HG02571 (cell line): ENCODE measurements around the gene TACR1.
"Not testable (repeated sequence)": the region's sequence is repeated elsewhere in the genome, so short reads cannot be mapped to it uniquely, and the experiment has no call there.

Source experiments
- ATAC-seq: cut with Tn5 transposase; IDR thresholded peaks from one replicate; pipeline ENCODE4 v1.9.1; 2021; ENCODE audit warnings: mild to moderate bottlenecking, moderate library complexity; ENCODE audit not compliant: unreplicated experiment

The TACR1 gene

GRCh38 chr2:75094405-75094804 is 104.9 kb downstream of the TACR1 start:
- ATAC-seq: no peak

DNA sequence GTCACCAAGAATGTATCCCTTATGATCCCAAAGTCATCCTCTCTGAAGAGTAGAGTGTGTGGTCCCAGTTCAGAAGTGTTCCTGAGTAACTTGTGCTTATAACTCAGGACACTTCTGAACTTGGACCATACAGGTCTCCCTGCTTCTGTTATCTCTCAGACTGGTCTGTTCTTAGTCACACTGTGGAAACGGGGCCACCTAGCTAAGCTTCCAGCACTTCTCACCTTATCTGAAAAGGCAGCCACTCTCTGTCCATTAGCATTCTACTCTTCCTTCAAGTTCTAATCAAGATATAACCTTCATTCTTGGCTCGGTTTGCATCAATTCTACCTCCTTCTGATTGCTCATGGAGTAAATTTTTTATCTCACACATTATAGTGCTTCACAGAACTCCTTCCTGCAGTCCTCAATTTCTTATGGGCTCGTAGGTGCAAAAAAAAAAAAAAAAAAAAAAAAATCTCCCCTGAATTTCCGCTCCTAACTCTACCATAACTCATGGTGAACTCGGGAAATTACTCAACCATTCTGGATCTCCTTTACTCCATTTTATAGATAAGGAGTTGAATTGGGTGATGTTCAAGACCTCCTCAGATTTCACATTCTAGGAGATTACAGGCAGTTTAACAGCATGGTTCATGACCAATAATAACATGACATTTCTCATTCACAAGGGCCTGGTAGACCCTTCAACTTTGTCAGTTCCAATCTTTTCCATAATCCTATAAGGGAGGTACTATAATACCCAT is 108.4 kb downstream of the TACR1 start:
- ATAC-seq: no peak

GRCh38 chr2:75089471-75089870 is 109.8 kb downstream of the TACR1 start:
- ATAC-seq: no peak

GRCh38 chr2:75088791-75089190 is 110.5 kb downstream of the TACR1 start:
- ATAC-seq: no peak

DNA sequence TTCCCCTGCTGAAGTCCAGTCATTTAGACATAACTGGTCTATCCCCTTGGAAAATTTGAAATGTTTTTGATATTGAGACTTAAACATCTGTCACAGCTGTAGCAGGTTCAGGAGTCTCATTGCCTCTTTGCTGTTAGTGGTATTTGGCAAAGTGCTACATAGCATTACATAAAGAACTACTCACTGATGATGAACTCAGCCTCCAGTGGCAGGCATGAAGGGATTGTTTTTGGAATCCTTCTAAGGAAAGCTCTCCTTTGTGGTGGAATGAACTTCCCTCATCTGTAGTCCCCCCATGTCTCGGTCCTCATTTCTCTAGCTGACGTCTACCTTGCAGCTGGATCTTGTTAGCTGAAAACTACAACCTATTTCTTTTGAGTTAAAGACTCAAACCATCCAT is 111.6 kb downstream of the TACR1 start:
- no peak for ATAC-seq

GRCh38 chr2:75079575-75079974 is 119.7 kb downstream of the TACR1 start:
- no peak for ATAC-seq

- ATAC-seq: no peak
These were observed 121.4 kb downstream of the TACR1 start for GRCh38 chr2:75077909-75078308.

DNA sequence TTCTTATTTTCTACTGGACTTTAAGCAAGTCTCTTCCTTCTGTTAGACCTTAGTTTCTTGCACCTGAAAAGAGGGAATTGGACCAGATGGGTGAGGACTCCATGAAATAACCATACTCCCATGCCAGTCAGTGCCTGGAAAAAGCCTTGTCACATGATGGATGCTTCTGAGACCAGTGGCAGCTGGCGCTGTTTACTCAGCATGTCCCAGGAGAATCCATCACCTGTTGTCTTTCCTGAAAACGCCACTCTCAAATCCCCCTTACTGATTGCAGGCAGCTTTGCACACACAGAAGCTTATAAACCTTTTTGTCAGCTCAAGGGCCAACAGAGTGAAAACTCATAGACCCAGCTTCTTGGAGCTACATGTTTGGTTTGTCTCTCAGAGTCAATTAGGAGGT is 123.2 kb downstream of the TACR1 start:
- ATAC-seq: no peak

GRCh38 chr2:75074708-75075107 is 124.6 kb downstream of the TACR1 start:
- no peak for ATAC-seq

GRCh38 chr2:75074228-75074627 is 125.1 kb downstream of the TACR1 start:
- ATAC-seq: no peak

DNA sequence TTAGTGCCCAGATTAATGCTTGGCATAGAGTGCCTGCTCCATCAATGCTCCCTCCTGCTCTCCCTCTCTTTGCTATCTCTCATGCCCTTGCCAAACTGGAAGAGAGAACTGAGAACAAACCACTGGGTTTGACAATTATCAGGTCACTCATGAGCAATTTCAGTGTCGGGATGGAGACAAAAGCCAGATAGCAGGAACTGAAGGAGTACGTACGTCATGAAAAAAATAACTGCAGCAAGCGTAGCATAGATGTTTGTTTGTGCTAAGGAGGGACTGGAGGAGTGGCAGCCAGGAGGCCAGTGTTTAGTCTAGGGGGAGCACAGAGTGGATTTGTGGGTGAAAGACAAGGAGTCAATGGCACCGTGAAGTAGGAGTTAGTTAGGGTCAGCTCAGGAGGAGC is 127.6 kb downstream of the TACR1 start:
- no peak for ATAC-seq

- no peak for ATAC-seq
These were observed 130.8 kb downstream of the TACR1 start for GRCh38 chr2:75068546-75068945.

DNA sequence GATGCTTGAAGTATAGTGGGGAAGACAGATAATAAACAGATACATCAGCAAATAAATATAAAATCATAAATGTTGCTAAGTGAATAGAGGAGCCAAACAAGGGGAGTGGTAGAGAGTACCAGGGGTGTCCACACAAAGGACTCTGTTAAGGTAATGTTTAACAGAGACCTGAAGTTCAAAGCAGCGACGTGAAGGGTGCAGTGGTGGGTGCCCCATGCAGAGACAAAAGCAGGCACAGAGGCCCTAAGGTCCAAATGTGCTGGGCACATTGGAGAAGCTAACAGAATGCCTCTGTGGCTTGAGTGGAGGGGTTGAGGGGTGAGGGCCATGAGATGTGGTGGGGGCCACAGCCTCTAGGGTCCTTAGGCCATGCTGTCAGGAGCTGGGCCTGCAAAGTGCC is 131.8 kb downstream of the TACR1 start:
- ATAC-seq: no peak

DNA sequence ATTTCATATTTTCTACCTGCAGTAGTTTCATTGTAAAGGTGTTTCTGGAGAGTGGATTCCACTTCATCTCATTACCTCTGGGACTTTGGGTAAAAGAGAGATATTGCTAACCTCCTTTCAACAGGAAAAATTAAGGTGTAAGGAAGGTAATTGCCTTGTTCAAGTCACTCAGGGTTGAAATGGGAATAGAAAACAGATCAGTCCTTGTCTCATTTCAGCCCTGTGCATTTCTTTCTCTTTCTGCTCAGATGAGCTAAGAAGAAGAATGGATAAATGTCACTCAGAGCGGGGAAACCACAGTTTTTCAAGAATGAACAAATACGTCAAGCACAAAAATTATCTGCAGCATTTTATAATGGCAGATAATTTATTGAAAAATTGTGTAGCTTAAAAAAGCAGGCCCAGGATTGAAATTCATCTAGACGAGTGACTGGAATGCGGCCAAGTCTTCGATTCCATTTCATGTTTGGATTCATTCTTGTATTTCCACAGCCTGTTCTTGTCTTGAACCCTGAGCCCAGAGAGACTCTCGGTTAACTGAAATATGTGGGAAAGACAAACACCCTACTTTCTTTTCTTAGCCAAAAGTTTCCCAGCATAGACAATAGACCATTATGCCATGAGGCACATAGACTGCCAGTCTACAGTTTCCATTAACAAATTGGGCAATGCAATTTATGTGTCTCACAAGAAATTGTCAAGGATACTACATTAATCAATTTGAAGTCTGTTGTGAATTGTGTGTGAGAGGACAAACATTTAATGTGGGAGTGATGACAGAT is 133.0 kb downstream of the TACR1 start:
- ATAC-seq: no peak

DNA sequence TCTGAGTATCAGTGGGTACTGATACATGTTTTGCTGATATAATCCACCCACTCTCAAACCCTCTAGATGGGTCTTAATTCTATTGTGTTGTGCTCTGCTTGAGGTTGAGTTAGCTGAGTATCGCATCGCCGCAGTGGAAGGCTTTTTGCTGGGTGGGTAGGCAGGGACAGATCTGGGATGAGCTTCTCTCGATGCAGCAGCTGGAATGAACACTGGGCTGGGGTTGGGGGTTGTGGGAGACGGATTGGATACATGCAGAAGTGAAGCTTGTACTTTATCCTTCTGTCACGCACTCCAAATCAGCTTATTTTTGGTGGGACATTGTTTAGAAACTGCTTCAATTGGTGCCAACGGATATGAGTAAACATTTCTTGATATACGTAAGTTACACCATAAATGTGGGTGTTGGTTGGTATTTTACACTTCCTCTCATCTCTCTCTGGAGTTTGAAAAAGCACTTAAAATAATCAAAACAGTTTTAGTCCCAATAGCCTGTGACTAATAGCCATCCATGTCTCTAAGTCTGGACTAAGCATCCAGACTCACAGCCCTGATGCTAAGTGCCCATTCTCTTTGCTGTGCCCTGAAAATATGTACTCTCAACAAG is 133.8 kb downstream of the TACR1 start:
- no peak for ATAC-seq

DNA sequence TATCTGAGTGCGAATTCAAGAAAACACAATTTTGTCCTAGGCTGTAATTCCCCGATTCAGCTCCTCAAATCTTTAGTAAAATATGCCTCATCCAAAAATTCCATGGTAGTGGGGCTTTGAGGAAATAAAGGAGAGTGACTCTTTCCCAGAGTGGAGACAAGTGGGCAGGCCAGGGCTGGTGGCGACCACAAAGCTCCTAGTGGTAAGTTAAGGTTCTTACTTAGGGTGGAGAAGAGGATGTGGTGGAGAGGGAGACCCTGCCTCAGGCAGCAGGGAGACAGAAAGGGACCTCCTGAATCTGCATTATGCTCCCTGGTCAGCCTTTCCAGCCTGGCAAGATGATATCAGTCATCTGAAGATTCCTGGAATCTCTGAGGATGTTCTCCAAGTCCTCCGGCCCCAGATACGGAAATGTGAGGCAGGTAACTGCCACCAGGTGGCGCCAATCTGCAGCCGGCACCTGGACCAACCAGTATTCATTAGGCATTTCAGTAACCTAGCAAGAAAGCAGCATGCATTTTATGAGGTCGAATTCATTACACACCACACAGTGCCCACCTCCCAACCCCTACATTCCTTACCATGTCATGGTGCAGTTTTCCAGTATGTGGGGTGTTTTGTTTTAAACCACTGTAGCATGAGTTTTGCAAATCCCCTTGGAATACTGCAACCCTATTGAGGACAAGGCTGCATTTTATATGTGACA is 134.5 kb downstream of the TACR1 start:
- peak; percentile 54 for ATAC-seq

DNA sequence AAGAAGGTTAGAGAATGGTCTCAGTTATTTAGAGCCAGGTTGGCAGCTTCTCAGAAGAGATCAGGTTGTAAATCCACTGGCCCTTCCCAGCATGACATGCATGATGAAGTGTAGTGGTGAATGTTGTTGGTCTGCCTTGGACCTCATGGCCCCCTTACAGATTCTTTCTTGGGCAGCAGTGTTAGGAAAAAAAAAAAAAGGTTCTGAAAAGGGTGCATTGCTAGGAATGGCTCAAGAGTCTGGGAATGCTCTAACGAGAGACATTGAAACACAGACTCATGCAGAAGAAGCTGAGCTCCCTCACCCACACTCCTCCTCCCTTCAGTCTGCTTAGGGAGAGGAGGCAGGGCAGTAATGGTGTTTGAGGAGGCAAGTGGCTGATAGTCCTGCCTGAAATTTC is 135.4 kb downstream of the TACR1 start:
- ATAC-seq: no peak

GRCh38 chr2:75058427-75058826 is 140.9 kb downstream of the TACR1 start:
- no peak for ATAC-seq

GRCh38 chr2:75057150-75057549 is 142.2 kb downstream of the TACR1 start:
- ATAC-seq: not testable (repeated sequence)

DNA sequence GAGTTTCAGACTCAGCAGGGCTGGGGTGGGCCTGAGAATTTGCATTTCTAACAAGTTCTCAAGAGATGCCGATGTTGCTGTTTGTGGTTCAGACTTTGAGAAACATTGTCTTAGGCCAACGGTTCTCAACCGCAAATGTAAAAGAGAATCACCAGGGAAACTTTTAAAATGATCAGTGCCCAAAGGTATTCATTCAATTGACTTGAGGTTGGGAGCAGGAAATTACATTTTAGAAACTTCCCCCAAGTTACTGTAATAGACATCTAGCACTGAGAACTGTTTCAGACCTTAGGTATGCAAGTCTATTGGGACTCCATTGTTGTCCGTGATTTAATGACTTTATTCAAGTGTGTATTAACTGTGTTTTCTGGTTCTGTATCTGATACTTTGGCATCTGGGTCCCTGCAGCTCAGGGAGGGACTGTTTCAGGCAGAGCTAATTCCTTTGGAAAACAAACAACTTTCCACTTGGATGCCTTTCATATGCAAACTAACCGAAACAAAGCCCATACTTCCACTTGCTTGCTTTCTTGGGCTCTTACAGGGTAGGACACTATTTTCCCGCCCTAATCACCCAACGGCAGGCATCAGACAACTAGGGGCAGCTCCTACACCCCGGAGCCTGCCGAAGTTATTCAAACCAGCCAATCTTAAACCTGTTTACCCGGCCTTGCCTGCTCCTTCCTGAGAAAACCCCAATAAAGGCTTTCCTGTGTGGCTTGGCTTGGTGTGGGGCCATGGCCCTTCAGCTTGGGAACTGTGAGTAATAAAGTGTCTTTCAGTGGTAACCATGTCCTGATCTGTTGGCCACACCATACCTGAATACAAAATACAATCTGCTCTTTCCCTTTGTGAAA is 143.3 kb downstream of the TACR1 start:
- ATAC-seq: peak; percentile 72
